Gastrocnemius medialis (tissue), 4 donors: ENCODE results near the gene RNASEH2B. TPM values are rescaled to one million over a fixed set of nuclear protein-coding genes. Genes with fewer than 3 reads are reported as not detected.

Experiments
- ATAC-seq, 2 donors: fragments of 150-250 bp; one replicate each; pipeline ENCODE4 v1.9.1; 2016
- DNase-seq, 2 donors: peaks; one replicate each; pipeline ENCODE4 v3.0.0-alpha.2; 2019
- H3K27ac ChIP-seq, 4 donors: fragments of 200-600 bp; sonication (generic); 1 replicate in 1 of 4; 2 replicates in 3 of 4; pipeline ENCODE4 v1.5.1; 2016 to 2018; ENCODE audit warnings: mild to moderate bottlenecking in 2 of 4, moderate library complexity in 1 of 4
- H3K27me3 ChIP-seq, 3 donors: fragments of 200-600 bp; sonication (generic) in 2 of 3; 1 replicate in 1 of 3; 2 replicates in 2 of 3; pipeline versions ENCODE4 v1.5.1 to v1.6.0; 2016 to 2019; ENCODE audit warnings: mild to moderate bottlenecking in 1 of 3, moderate library complexity in 1 of 3
- H3K36me3 ChIP-seq, 2 donors: fragments of 200-600 bp; sonication (generic) in 1 of 2; one replicate each; pipeline ENCODE4 v1.5.1; 2017 to 2018
- H3K4me1 ChIP-seq, 2 donors: fragments of 200-600 bp; sonication (generic) in 1 of 2; one replicate each; pipeline ENCODE4 v1.5.1; 2016 to 2017; ENCODE audit warnings: mild to moderate bottlenecking in 2 of 2
- H3K4me3 ChIP-seq, 4 donors: fragments of 200-600 bp; sonication (generic) in 3 of 4; 1 replicate in 1 of 4; 2 replicates in 3 of 4; pipeline ENCODE4 v1.5.1; 2016 to 2019; ENCODE audit warnings: mild to moderate bottlenecking in 2 of 4
- H3K9me3 ChIP-seq, 3 donors: fragments of 200-600 bp; sonication (generic) in 2 of 3; 1 replicate in 1 of 3; 2 replicates in 2 of 3; pipeline ENCODE4 v1.5.1; 2016 to 2019
- POLR2A ChIP-seq, 2 donors: fragments of 450-650 bp; IDR thresholded peaks; one replicate each; pipeline ENCODE4 v1.6.1; 2017; ENCODE audit warnings: antibody characterized with exemption in 2 of 2, mild to moderate bottlenecking in 2 of 2, moderate library complexity in 2 of 2
- in situ Hi-C, 4 donors: fragments of 200-750 bp; cut with MboI; loops; one replicate each; pipeline versions ENCODE4 v1.15.0 to v1.8.0; 2017; ENCODE audit warnings: low sequenced_read_pairs in 4 of 4
- intact Hi-C: fragments of 100-400 bp; cut with DNase I; formaldehyde crosslinking; loops from one replicate; pipeline ENCODE4 v1.15.1; 2023; ENCODE audit warnings: low total_unique reads
- total RNA-seq, 4 donors: library from RNA; depleted of rRNA; stranded (reverse); fragments of >200 nt; gene quantifications; one replicate each; pipeline versions ENCODE4 v1.1.0 to v1.2.3, GENCODE V29; 2016
- TF ChIP-seq, protein P1 (sequence below), 5 experiments: fragments of 450-650 bp in 3 of 5; fragments of 200-600 bp in 2 of 5; sonication (generic) in 2 of 5; IDR thresholded peaks in 4 of 5; conservative IDR thresholded peaks in 1 of 5; 1 replicate in 4 of 5; 2 replicates in 1 of 5; pipeline ENCODE4 v1.5.1; 2016 to 2019; ENCODE audit warnings: antibody characterized with exemption in 5 of 5, mild to moderate bottlenecking in 3 of 5, moderate library complexity in 3 of 5

RNASEH2B gene
- total RNA-seq, 4 donors from 2014 or later: 9.3 to 24.7 (median 11.1) TPM

DNA sequence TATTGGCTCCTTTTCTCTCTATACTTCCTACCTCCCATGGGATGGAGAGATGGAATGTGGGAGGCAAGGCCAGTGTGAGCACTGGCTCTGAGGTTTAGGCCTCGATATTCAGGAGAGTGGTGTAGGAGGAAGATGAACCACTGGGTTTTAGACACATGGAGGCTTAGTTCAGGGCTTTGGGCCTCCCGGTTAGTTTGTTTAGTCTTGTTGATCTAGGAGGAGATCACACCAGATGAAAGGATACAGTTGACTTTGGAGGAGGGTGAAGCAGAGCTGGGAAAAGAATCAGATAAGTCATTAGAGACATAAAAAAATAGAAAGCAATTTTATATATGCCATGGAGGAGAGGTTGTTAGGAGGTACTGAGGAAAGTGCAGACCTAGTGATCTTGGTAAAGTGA is 30.9 kb downstream of the RNASEH2B start:
- no peaks in the 10 kb centered on the region for H3K9me3 ChIP-seq
- intact Hi-C loops: no loop called here
- no peak overlapping the region for H3K27ac ChIP-seq
- H3K4me3 ChIP-seq: no peak overlapping the region
- no peaks in the 10 kb centered on the region for H3K4me1 ChIP-seq
- peaks cover 0 to 8% of the 10 kb centered on the region in 2 donors for H3K36me3 ChIP-seq
- no peak for DNase-seq
- TF ChIP-seq, protein P1, sequence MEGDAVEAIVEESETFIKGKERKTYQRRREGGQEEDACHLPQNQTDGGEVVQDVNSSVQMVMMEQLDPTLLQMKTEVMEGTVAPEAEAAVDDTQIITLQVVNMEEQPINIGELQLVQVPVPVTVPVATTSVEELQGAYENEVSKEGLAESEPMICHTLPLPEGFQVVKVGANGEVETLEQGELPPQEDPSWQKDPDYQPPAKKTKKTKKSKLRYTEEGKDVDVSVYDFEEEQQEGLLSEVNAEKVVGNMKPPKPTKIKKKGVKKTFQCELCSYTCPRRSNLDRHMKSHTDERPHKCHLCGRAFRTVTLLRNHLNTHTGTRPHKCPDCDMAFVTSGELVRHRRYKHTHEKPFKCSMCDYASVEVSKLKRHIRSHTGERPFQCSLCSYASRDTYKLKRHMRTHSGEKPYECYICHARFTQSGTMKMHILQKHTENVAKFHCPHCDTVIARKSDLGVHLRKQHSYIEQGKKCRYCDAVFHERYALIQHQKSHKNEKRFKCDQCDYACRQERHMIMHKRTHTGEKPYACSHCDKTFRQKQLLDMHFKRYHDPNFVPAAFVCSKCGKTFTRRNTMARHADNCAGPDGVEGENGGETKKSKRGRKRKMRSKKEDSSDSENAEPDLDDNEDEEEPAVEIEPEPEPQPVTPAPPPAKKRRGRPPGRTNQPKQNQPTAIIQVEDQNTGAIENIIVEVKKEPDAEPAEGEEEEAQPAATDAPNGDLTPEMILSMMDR (IDR thresholded peaks at IDR 0.05 in 4 of 5, conservative IDR thresholded peaks at IDR 0.05 in 1 of 5): no peak
- TF ChIP-seq POLR2A (IDR thresholded peaks at IDR 0.05): no peak
- no peak for ATAC-seq
- in situ Hi-C loops: no loop called here
- H3K27me3 ChIP-seq: no peaks in the 10 kb centered on the region

DNA sequence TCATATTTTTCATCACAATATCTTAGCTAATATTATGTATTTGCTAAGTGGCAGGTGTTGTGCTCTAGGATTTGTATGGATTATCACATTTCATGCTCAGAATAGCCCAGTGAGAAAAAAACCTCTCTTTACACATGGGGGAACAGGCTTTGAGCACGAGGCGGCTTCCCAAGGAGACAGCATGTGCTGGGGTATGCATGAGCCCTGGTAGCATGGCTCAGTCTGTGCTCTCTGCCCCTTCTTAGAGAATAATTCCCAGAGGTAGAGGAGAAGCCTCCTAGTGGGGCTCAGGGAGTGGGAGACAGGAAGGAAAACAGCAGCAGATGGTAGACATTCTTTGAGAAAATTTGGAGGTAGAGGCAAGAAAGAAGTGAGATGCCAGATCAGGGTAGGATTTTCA is 31.6 kb downstream of the RNASEH2B start:
- H3K36me3 ChIP-seq: peaks cover 0 to 8% of the 10 kb centered on the region in 2 donors
- ATAC-seq (no peak), DNase-seq (no peak)

DNA sequence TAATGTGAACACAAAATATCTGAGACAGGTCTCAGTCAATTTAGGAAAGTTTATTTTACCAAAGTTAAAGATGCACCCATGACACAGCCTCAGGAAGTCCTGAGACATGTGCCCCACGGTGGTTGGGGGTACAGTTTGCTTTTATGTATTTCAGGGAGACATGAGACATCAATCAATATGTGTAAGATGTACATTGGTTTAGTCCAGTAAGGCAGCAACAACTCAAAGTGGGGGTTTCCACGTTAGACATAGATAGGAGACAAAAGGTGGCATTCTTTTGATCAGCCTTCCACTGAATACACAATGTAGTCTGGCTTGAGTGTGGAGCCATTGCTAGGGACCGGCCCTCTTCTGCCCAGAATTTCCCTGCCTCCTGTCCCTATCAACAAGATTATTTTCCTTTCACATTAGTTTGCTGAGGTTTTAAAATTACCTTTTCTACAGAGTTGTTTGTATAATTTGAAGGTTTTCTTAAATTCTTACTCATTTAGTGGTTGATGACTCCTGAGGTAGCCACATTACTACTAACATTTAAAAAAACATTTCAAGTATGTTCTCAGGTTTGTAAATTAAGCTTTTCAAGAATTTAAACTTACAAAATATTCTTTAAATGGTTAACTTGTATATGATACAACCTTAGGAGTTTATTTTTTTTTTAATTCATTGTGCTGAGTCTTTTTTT is 33.2 kb downstream of the RNASEH2B start:
- intact Hi-C loops (no loop called here), in situ Hi-C loops (no loop called here)
- TF ChIP-seq POLR2A (IDR thresholded peaks at IDR 0.05): no peak
- TF ChIP-seq, protein P1 (IDR thresholded peaks at IDR 0.05 in 4 of 5, conservative IDR thresholded peaks at IDR 0.05 in 1 of 5): no peak

More for the DNA sequence above, 31.6 kb downstream of the RNASEH2B start:
- intact Hi-C loops: no loop called here
- Histone ChIP-seq H3K9me3 (no peaks in the 10 kb centered on the region), H3K4me3 (no peak overlapping the region), H3K27ac (no peak overlapping the region), H3K4me1 (no peaks in the 10 kb centered on the region), H3K27me3 (no peaks in the 10 kb centered on the region)
- TF ChIP-seq, protein P1 (IDR thresholded peaks at IDR 0.05 in 4 of 5, conservative IDR thresholded peaks at IDR 0.05 in 1 of 5): no peak
- no peak for TF ChIP-seq POLR2A (IDR thresholded peaks at IDR 0.05)
- in situ Hi-C loops: no loop called here

DNA sequence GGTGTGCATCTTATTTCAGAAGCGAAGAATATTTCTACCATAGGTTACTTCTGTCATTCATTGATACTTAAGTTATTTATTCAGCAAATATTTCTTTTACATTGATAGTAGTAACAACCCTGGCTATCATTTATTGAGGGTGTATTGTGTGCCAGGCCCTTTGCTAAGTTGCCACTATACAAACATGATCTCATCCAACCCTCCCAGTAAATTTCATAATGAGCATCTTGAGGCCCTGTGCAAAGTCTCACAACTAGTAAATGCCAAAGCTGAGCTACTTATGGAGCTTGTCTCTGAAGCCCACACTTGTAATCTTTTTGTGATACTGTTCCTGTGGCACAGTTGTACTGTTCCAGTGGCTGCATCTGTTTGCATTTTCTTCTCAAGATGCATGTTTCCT is 36.1 kb downstream of the RNASEH2B start:
- in situ Hi-C loops (no loop called here), intact Hi-C loops (no loop called here)

More for the DNA sequence above, 33.2 kb downstream of the RNASEH2B start:
- no peak overlapping the region for H3K4me3 ChIP-seq
- ATAC-seq (no peak), DNase-seq (no peak)
- H3K36me3 ChIP-seq: peaks cover 0 to 2% of the 10 kb centered on the region in 2 donors
- H3K27ac ChIP-seq: no peak overlapping the region
- no peaks in the 10 kb centered on the region for H3K27me3 ChIP-seq
- H3K9me3 ChIP-seq: no peaks in the 10 kb centered on the region
- H3K4me1 ChIP-seq: no peaks in the 10 kb centered on the region

More for the DNA sequence above, 36.1 kb downstream of the RNASEH2B start:
- H3K9me3 ChIP-seq: no peaks in the 10 kb centered on the region
- no peak overlapping the region for H3K4me3 ChIP-seq
- ATAC-seq (no peak), DNase-seq (no peak)
- no peaks in the 10 kb centered on the region for H3K27me3 ChIP-seq
- H3K27ac ChIP-seq: no peak overlapping the region
- H3K36me3 ChIP-seq: no peaks in the 10 kb centered on the region
- TF ChIP-seq POLR2A (IDR thresholded peaks at IDR 0.05): no peak
- TF ChIP-seq, protein P1 (IDR thresholded peaks at IDR 0.05 in 4 of 5, conservative IDR thresholded peaks at IDR 0.05 in 1 of 5): no peak
- no peaks in the 10 kb centered on the region for H3K4me1 ChIP-seq
